HL-60 (cell line): ENCODE results near the gene VRK3.
"Not testable (repeated sequence)": the region's sequence is repeated elsewhere in the genome, so short reads cannot be mapped to it uniquely, and the experiment has no call there.

Source experiments
- DNase-seq, 2 experiments: peaks; one replicate each; pipeline ENCODE4 v3.0.0-alpha.2; 2010 to 2020; ENCODE audit warnings: low read depth in 1 of 2, low spot score in 1 of 2
- H3K27ac ChIP-seq: fragments of 250-450 bp; sonication (Bioruptor Pico); replicated peaks from 2 replicates; pipeline ENCODE4 v1.5.1; 2020; ENCODE audit warnings: mild to moderate bottlenecking, moderate library complexity
- H3K27me3 ChIP-seq: fragments of 250-450 bp; sonication (Bioruptor Pico); 2 replicates; pipeline ENCODE4 v1.5.1; 2021; ENCODE audit warnings: mild to moderate bottlenecking, moderate library complexity; ENCODE audit not compliant: insufficient read depth, poor library complexity, severe bottlenecking
- H3K4me3 ChIP-seq: replicated peaks from 2 replicates; pipeline ENCODE4 v1.5.1; 2011; ENCODE audit warnings: mild to moderate bottlenecking, control low read depth, low read length; ENCODE audit not compliant: insufficient read depth
- CTCF ChIP-seq: IDR thresholded peaks from one replicate; pipeline ENCODE4 v1.5.1; 2011; ENCODE audit warnings: low read length, control low read depth, inconsistent platforms; ENCODE audit not compliant: insufficient read depth
- GABPA ChIP-seq: IDR thresholded peaks from 2 replicates; pipeline ENCODE4 v1.6.1; 2012; ENCODE audit warnings: low read depth
- POLR2AphosphoS5 ChIP-seq: IDR thresholded peaks from 2 replicates; pipeline ENCODE4 v1.6.1; 2012; ENCODE audit warnings: low read depth
- REST ChIP-seq: IDR thresholded peaks from 2 replicates; pipeline ENCODE4 v1.6.1; 2012; ENCODE audit warnings: low read depth; ENCODE audit not compliant: insufficient replicate concordance
- SPI1 ChIP-seq: IDR thresholded peaks from 2 replicates; pipeline ENCODE4 v1.6.1; 2012; ENCODE audit warnings: low read depth, mild to moderate bottlenecking, borderline replicate concordance
- long read RNA-seq: library from polyadenylated mRNA; unstranded; transcript quantifications from one replicate; pipeline ENCODE4 v2.0.0, GENCODE V29; 2020

The VRK3 gene
- long read RNA-seq, transcript VRK3-217 (15 exons, 2,126 nt), result major isoform, 171 of 273 reads
- long read RNA-seq, transcript VRK3-201 (15 exons, 1,938 nt), result minor isoform, 11 of 273 reads
- long read RNA-seq, partial matches to known transcripts, result 36 of 273 reads
- long read RNA-seq, other reads (novel, unspliced or antisense), result 50 of 273 reads

GRCh38 chr19:50025022-50025793 lies at the start of gene VRK3:
VRK3 (minus strand) TSS chr19:50025372; CDS start chr19:50016162, 9,210 bp downstream.
- no peaks in the 10 kb centered on the region for H3K27me3 ChIP-seq
- peak within 1 kb of the TSS; percentile 73 for H3K4me3 ChIP-seq
- peak within 1 kb of the TSS; percentile 89 for H3K27ac ChIP-seq
- TF ChIP-seq POLR2AphosphoS5, result peak; percentile 55; the same call in 1 of the 2 replicates
- TF ChIP-seq SPI1, result no peak
- TF ChIP-seq GABPA, result peak; percentile 54; the same call in 1 of the 2 replicates
- TF ChIP-seq CTCF, result no peak
- DNase-seq, result peak; percentile 100

GRCh38 chr19:50068382-50068781 lies 43.2 kb upstream of the VRK3 start:
- not testable (repeated sequence) for H3K27me3 ChIP-seq, DNase-seq

GRCh38 chr19:50067575-50067974 lies 42.4 kb upstream of the VRK3 start:
- TF ChIP-seq CTCF (no peak), SPI1 (no peak), GABPA (no peak), REST (no peak), POLR2AphosphoS5 (no peak)

More at GRCh38 chr19:50068382-50068781, 43.2 kb upstream of the VRK3 start:
- not testable (repeated sequence) for H3K4me3 ChIP-seq, H3K27ac ChIP-seq

GRCh38 chr19:50065938-50066337 lies 40.8 kb upstream of the VRK3 start:
- H3K27me3 ChIP-seq, result no peaks in the 10 kb centered on the region
- DNase-seq, result no peak
- H3K4me3 ChIP-seq, result no peak overlapping the region
- no peak for TF ChIP-seq SPI1
- TF ChIP-seq CTCF, result no peak
- no peak for TF ChIP-seq POLR2AphosphoS5
- no peak for TF ChIP-seq REST
- no peak for TF ChIP-seq GABPA
- H3K27ac ChIP-seq, result no peak overlapping the region

More at GRCh38 chr19:50067575-50067974, 42.4 kb upstream of the VRK3 start:
- Histone ChIP-seq H3K27ac (no peak overlapping the region), H3K27me3 (no peaks in the 10 kb centered on the region), H3K4me3 (no peak overlapping the region)
- DNase-seq, result no peak
